HepG2 (cell line): ENCODE results near the gene CSNK1D. TPM values are rescaled to one million over a fixed set of nuclear protein-coding genes. Genes with fewer than 3 reads are reported as not detected.

Experiments used
- ATAC-seq: fragments of 200-7000 bp; cut with Tn5 transposase; 3 replicates; pipeline ENCODE4 v1.9.1; 2020; ENCODE audit warnings: mild to moderate bottlenecking, moderate library complexity
- BruUV-seq: library from RNA; stranded (reverse); fragments of 400-500 nt; replicated peaks from 2 replicates; lab custom pipeline; 2021; lab: Mats Ljungman, UMichigan
- CTCF ChIA-PET: fragments of 300-600 bp; formaldehyde crosslinking; extraction: SDS; loops from one replicate; lab custom pipeline; 2021; ENCODE audit warnings: low total read pairs, inconsistent platforms, low intra/inter-chr PET ratio; lab: Yijun Ruan, JAX
- POLR2A ChIA-PET: fragments of 350-600 bp; sonication (Branson Sonifier 250); formaldehyde crosslinking; loops from one replicate; lab custom pipeline; 2020; ENCODE audit warnings: antibody characterized with exemption, inconsistent platforms; lab: Yijun Ruan, JAX
- DNase-seq: peaks from one replicate; pipeline ENCODE4 v3.0.0-alpha.2; 2015; ENCODE audit warnings: low spot score
- FAIRE-seq: peaks from 3 replicates; lab custom pipeline; 2011; peaks lifted over from hg19 to GRCh38; lab: Jason Lieb, UNC
- H2AFZ ChIP-seq: one replicate; pipeline ENCODE4 v1.6.1; 2011; ENCODE audit warnings: low read length, inconsistent platforms
- H3K27ac ChIP-seq: fragments of 300-600 bp; 3 replicates; pipeline ENCODE4 v1.8.0; 2011; ENCODE audit warnings: mixed run types, mild to moderate bottlenecking, mixed read lengths, low read length, inconsistent platforms; ENCODE audit not compliant: insufficient read depth; ENCODE audit errors: extremely low read length
- H3K27me3 ChIP-seq, 2 experiments: fragments of 200-600 bp in 1 of 2; 2 replicates in 1 of 2; 3 replicates in 1 of 2; pipeline versions ENCODE4 v1.6.0 to v1.8.0; 2011; ENCODE audit warnings: low read length in 2 of 2, mild to moderate bottlenecking in 2 of 2, moderate library complexity in 2 of 2, inconsistent platforms in 1 of 2; ENCODE audit not compliant: insufficient read depth in 2 of 2, control insufficient read depth in 1 of 2
- H3K36me3 ChIP-seq, 2 experiments: fragments of 200-600 bp in 1 of 2; replicated peaks in 1 of 2; 2 replicates in 1 of 2; 3 replicates in 1 of 2; pipeline versions ENCODE4 v1.5.1 to v1.8.0; 2011; ENCODE audit warnings: low read length in 2 of 2, inconsistent platforms in 1 of 2; ENCODE audit not compliant: insufficient read depth in 2 of 2, control insufficient read depth in 1 of 2
- H3K4me1 ChIP-seq: 2 replicates; pipeline ENCODE4 v1.5.1; 2012; ENCODE audit warnings: low read length, inconsistent platforms; ENCODE audit not compliant: insufficient read depth
- H3K4me2 ChIP-seq: 2 replicates; pipeline ENCODE4 v1.6.0; 2011; ENCODE audit warnings: low read depth, low read length, inconsistent platforms
- H3K4me3 ChIP-seq, 3 experiments: fragments of 200-600 bp in 1 of 3; sonication (generic), shearing (Covaris generic) in 1 of 3; replicated peaks in 1 of 3; 2 replicates each; pipeline ENCODE4 v1.5.1; 2011 to 2016; ENCODE audit warnings: low read length in 3 of 3, inconsistent platforms in 2 of 3, low read depth in 2 of 3, mild to moderate bottlenecking in 2 of 3, control low read depth in 1 of 3, mixed read lengths in 1 of 3; ENCODE audit not compliant: insufficient read depth in 1 of 3
- H3K79me2 ChIP-seq: one replicate; pipeline ENCODE4 v1.6.1; 2011; ENCODE audit warnings: low read length, inconsistent platforms; ENCODE audit not compliant: insufficient read depth
- H3K9ac ChIP-seq: 2 replicates; pipeline ENCODE4 v1.6.0; 2011; ENCODE audit warnings: mild to moderate bottlenecking, low read depth, low read length, inconsistent platforms; ENCODE audit not compliant: insufficient read depth
- H3K9me3 ChIP-seq: 2 replicates; pipeline ENCODE4 v1.5.1; 2012; ENCODE audit warnings: mild to moderate bottlenecking, low read length
- H4K20me1 ChIP-seq: 2 replicates; pipeline ENCODE4 v1.6.0; 2011; ENCODE audit warnings: inconsistent platforms, mild to moderate bottlenecking, low read length, moderate library complexity; ENCODE audit not compliant: insufficient read depth
- ATRX ChIP-seq: sonication (generic); formaldehyde crosslinking; IDR thresholded peaks from 2 replicates; pipeline ENCODE4 v1.4.0; 2020; ENCODE audit warnings: missing genetic modification reagents, borderline replicate concordance
- CAMTA2 ChIP-seq: sonication (generic); formaldehyde crosslinking; IDR thresholded peaks from 2 replicates; pipeline ENCODE4 v1.4.0; 2020; ENCODE audit warnings: mild to moderate bottlenecking, missing genetic modification reagents, borderline replicate concordance
- HNRNPK ChIP-seq: fragments of 200-400 bp; formaldehyde crosslinking; IDR thresholded peaks from 2 replicates; pipeline ENCODE4 v1.6.1; 2018; ENCODE audit warnings: low read length, low read depth, moderate library complexity, mild to moderate bottlenecking; ENCODE audit not compliant: poor library complexity, severe bottlenecking
- HNRNPL ChIP-seq: fragments of 200-400 bp; formaldehyde crosslinking; IDR thresholded peaks from 2 replicates; pipeline ENCODE4 v1.6.1; 2017; ENCODE audit warnings: mild to moderate bottlenecking, low read depth, low read length
- SAP130 ChIP-seq: IDR thresholded peaks from 2 replicates; pipeline ENCODE4 v1.6.1; 2016; ENCODE audit warnings: low read depth
- WGBS: methylation state at CpG from one replicate; pipeline ENCODE4 v1.1.6; 2017; ENCODE audit warnings: low lambda C conversion rate; 5-methylcytosine and 5-hydroxymethylcytosine counted together
- in situ Hi-C: cut with HindIII; loops from 2 replicates; pipeline ENCODE4 v1.10.0; 2017; ENCODE audit warnings: low pct_unique_long_range_greater_than_20kb; ENCODE audit not compliant: extremely low pct_ligation_motif_present
- intact Hi-C: fragments of 100-400 bp; cut with micrococcal nuclease; formaldehyde crosslinking; loops from one replicate; pipeline ENCODE4 v1.10.0; 2022; ENCODE audit not compliant: unreplicated experiment
- polyA plus RNA-seq, 8 experiments: library from polyadenylated mRNA; depleted of rRNA in 3 of 8; stranded (reverse) in 7 of 8; unstranded in 1 of 8; fragments of >200 nt; fragmentation: Illumina TruSeq in 4 of 8; extraction: Trizol in 4 of 8; gene quantifications; 2 replicates each; pipeline versions ENCODE4 v1.2.1 to v1.2.3, GENCODE V29; 2011 to 2016; ENCODE audit warnings: low read depth in 4 of 8, missing spikeins in 1 of 8, mixed read lengths in 1 of 8; ENCODE audit not compliant: insufficient read depth in 1 of 8
- total RNA-seq, 5 experiments: library from RNA; depleted of rRNA; stranded (reverse); fragments of >200 nt; fragmentation: Illumina TruSeq; extraction: Trizol; gene quantifications; 2 replicates each; pipeline ENCODE4 v1.2.3, GENCODE V29; 2016; ENCODE audit warnings: low read depth in 1 of 5
- TF ChIP-seq, protein P1 (sequence below): IDR thresholded peaks from 2 replicates; pipeline ENCODE4 v1.4.0; 2020; ENCODE audit warnings: mild to moderate bottlenecking, missing genetic modification reagents
- TF ChIP-seq, protein P2 (sequence below): sonication (generic); formaldehyde crosslinking; IDR thresholded peaks from 2 replicates; pipeline ENCODE4 v1.4.0; 2020; ENCODE audit warnings: low read depth, mild to moderate bottlenecking, missing genetic modification reagents
- TF ChIP-seq, protein P3 (sequence below): sonication (generic); formaldehyde crosslinking; IDR thresholded peaks from 2 replicates; pipeline ENCODE4 v1.9.0; 2022; ENCODE audit warnings: low read depth, missing genetic modification reagents
- TF ChIP-seq, protein P4 (sequence below): sonication (generic); formaldehyde crosslinking; IDR thresholded peaks from 2 replicates; pipeline ENCODE4 v1.4.0; 2020; ENCODE audit warnings: missing genetic modification reagents, borderline replicate concordance

Gene CSNK1D
- total and polyA plus RNA-seq, 2 of the 13 experiments (the other 11 are each of a cell fraction or from before 2014, with no cell fraction given) = 31.5 to 128 TPM

DNA sequence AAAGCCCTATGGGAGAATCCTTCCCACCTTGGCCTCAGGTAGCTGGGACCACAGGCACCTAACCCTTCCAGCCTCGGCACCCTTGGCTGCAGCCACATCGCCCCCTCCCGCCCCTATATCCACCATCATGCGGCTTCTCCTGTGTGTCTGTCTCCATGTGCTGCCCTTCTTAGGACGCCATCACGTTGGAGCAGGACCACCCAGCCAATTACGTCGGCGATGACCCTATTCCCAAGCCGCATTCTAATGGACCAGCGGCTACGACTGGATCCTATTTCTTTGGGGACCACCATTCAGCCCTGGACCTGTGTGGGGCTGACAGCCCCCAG, 57.6 kb downstream of the CSNK1D start (continued):
- TF ChIP-seq, protein P1, sequence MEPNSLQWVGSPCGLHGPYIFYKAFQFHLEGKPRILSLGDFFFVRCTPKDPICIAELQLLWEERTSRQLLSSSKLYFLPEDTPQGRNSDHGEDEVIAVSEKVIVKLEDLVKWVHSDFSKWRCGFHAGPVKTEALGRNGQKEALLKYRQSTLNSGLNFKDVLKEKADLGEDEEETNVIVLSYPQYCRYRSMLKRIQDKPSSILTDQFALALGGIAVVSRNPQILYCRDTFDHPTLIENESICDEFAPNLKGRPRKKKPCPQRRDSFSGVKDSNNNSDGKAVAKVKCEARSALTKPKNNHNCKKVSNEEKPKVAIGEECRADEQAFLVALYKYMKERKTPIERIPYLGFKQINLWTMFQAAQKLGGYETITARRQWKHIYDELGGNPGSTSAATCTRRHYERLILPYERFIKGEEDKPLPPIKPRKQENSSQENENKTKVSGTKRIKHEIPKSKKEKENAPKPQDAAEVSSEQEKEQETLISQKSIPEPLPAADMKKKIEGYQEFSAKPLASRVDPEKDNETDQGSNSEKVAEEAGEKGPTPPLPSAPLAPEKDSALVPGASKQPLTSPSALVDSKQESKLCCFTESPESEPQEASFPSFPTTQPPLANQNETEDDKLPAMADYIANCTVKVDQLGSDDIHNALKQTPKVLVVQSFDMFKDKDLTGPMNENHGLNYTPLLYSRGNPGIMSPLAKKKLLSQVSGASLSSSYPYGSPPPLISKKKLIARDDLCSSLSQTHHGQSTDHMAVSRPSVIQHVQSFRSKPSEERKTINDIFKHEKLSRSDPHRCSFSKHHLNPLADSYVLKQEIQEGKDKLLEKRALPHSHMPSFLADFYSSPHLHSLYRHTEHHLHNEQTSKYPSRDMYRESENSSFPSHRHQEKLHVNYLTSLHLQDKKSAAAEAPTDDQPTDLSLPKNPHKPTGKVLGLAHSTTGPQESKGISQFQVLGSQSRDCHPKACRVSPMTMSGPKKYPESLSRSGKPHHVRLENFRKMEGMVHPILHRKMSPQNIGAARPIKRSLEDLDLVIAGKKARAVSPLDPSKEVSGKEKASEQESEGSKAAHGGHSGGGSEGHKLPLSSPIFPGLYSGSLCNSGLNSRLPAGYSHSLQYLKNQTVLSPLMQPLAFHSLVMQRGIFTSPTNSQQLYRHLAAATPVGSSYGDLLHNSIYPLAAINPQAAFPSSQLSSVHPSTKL (CRISPR knock-in tag) = no peak

DNA sequence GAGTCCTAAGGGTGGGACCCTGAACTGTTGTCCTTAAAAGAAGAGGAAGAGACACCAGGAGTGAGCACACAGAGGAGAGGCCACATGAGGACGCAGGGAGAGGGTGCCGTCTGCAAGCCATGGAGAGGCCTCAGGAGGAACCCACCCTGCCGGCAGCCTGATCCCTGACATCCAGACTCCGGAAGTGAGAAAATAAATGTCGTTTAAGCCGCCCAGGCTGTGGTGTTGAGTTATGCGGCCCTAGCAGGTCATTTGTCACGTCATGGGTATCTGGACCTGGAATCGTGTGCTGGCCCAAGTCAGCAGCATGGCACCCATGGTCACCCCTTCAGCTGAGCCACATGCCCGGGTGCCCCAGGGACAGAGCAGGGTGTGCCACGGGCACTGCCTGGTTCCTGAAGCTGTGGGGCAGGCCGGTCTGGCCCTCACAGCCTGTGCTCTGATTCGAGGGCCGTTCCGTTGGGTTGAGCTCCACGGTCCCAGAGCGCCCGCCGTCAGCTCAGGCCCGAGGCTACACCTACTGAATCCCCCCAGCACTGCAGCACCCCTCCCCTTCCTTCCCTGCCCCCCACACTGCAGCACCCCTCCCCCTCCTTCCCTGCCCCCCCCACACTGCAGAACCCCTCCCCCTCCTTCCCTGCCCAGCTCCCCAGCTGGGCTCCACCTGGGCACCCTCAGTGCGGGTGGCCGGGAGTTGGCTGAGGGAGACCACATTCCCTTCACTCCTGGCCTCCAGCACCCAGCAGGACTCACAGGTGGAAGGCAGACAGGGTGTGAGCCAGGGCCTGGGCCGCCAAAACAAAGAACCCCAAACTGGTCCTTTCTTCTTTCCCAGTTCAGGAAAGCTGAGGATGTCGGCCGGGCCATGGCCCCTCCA, 58.2 kb downstream of the CSNK1D start:
- Histone ChIP-seq H2AFZ (no peak overlapping the region), H3K27ac (peak overlapping the region; percentile 27), H3K9ac (no peak overlapping the region), H3K27me3 (no peaks in the 10 kb centered on the region), H3K79me2 (peaks cover 6% of the 10 kb centered on the region), H3K9me3 (no peaks in the 10 kb centered on the region), H3K4me2 (peak overlapping the region; percentile 34), H3K4me3 (peak overlapping the region in 1 of 3 experiments; percentile 70; a peak in 1 of 6 replicates), H3K36me3 (no peaks in the 10 kb centered on the region), H3K4me1 (peaks cover 81% of the 10 kb centered on the region), H4K20me1 (no peaks in the 10 kb centered on the region)
- DNase-seq (peak; percentile 35), FAIRE-seq (no peak), ATAC-seq (no peak)
- no TSS peak for BruUV-seq
- ChIA-PET POLR2A (interaction anchor here (0.6 to 11.8 kb wide), 6 partner anchors 9 to 353 kb away, joined by 3 to 117 read pairs (median 18); partner anchors contain the start of gene SLC16A3), CTCF (interaction anchor here (1.0 kb wide), 1 partner anchor 9 kb away, joined by 3 read pairs; no protein-coding TSS in a partner anchor)
- WGBS = 57% methylated on average over 17 of the region's 25 CpGs
- in situ Hi-C loops (no loop called here), intact Hi-C loops (no loop called here)
- TF ChIP-seq, protein P2, sequence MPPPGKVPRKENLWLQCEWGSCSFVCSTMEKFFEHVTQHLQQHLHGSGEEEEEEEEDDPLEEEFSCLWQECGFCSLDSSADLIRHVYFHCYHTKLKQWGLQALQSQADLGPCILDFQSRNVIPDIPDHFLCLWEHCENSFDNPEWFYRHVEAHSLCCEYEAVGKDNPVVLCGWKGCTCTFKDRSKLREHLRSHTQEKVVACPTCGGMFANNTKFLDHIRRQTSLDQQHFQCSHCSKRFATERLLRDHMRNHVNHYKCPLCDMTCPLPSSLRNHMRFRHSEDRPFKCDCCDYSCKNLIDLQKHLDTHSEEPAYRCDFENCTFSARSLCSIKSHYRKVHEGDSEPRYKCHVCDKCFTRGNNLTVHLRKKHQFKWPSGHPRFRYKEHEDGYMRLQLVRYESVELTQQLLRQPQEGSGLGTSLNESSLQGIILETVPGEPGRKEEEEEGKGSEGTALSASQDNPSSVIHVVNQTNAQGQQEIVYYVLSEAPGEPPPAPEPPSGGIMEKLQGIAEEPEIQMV (CRISPR knock-in tag) = 0 out of 2 replicates have a peak, but pooled peaks have one; percentile 19
- peak; percentile 76 for TF ChIP-seq HNRNPL
- TF ChIP-seq SAP130 (CRISPR knock-in tag) = 0 out of 2 replicates have a peak, but pooled peaks have one; percentile 11
- TF ChIP-seq, protein P3, sequence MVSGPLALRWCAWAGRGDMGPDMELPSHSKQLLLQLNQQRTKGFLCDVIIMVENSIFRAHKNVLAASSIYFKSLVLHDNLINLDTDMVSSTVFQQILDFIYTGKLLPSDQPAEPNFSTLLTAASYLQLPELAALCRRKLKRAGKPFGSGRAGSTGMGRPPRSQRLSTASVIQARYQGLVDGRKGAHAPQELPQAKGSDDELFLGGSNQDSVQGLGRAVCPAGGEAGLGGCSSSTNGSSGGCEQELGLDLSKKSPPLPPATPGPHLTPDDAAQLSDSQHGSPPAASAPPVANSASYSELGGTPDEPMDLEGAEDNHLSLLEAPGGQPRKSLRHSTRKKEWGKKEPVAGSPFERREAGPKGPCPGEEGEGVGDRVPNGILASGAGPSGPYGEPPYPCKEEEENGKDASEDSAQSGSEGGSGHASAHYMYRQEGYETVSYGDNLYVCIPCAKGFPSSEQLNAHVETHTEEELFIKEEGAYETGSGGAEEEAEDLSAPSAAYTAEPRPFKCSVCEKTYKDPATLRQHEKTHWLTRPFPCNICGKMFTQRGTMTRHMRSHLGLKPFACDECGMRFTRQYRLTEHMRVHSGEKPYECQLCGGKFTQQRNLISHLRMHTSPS (CRISPR knock-in tag) = 0 out of 2 replicates have a peak, but pooled peaks have one; percentile 42
- TF ChIP-seq, protein P4, sequence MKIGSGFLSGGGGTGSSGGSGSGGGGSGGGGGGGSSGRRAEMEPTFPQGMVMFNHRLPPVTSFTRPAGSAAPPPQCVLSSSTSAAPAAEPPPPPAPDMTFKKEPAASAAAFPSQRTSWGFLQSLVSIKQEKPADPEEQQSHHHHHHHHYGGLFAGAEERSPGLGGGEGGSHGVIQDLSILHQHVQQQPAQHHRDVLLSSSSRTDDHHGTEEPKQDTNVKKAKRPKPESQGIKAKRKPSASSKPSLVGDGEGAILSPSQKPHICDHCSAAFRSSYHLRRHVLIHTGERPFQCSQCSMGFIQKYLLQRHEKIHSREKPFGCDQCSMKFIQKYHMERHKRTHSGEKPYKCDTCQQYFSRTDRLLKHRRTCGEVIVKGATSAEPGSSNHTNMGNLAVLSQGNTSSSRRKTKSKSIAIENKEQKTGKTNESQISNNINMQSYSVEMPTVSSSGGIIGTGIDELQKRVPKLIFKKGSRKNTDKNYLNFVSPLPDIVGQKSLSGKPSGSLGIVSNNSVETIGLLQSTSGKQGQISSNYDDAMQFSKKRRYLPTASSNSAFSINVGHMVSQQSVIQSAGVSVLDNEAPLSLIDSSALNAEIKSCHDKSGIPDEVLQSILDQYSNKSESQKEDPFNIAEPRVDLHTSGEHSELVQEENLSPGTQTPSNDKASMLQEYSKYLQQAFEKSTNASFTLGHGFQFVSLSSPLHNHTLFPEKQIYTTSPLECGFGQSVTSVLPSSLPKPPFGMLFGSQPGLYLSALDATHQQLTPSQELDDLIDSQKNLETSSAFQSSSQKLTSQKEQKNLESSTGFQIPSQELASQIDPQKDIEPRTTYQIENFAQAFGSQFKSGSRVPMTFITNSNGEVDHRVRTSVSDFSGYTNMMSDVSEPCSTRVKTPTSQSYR (CRISPR knock-in tag) = 0 out of 2 replicates have a peak, but pooled peaks have one; percentile 17
- no peak for TF ChIP-seq ATRX
- TF ChIP-seq CAMTA2 = no peak
- TF ChIP-seq HNRNPK = peak; percentile 64
